HG03575 (cell line): Measurements from ENCODE around the gene GAS7.

Experiments
- ATAC-seq: cut with Tn5 transposase; IDR thresholded peaks from one replicate; pipeline ENCODE4 v1.9.1; 2021; ENCODE audit not compliant: unreplicated experiment, insufficient number of reproducible peaks, low FRiP score; ENCODE audit errors: extremely low read depth

The GAS7 gene

GRCh38 chr17:10177131-10177912 is 21.1 kb downstream of the GAS7 start:
- no peak for ATAC-seq

- no peak for ATAC-seq
Observed at GRCh38 chr17:10173913-10174312, 24.5 kb downstream of the GAS7 start.

- no peak for ATAC-seq
Observed at GRCh38 chr17:10172778-10173177, 25.6 kb downstream of the GAS7 start.

DNA sequence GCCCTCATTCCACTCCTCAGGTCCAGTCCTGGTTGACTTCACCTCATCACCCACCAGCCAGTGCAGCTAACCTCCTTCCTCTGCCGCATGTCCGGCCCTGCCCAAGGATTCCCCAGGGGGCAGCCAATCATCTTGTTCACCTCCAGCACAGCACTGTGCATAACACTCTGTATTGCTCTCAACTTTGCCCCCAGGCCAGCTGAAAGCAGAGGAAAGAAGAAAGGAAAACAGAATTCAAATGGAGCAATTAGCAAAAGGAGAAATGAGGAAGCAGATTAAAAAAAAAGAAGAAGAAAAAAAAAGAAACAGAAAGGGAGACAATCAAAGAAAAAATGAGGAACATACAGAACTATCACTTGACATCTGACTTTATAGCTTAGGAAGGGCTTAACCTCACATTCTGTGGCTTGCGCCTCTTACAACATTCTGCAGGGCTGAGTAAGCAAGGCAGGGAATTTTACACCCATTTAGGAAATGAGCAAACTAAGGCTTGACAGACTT is 26.1 kb downstream of the GAS7 start:
- ATAC-seq, result no peak

GRCh38 chr17:10171581-10171981 is 26.8 kb downstream of the GAS7 start:
- no peak for ATAC-seq

DNA sequence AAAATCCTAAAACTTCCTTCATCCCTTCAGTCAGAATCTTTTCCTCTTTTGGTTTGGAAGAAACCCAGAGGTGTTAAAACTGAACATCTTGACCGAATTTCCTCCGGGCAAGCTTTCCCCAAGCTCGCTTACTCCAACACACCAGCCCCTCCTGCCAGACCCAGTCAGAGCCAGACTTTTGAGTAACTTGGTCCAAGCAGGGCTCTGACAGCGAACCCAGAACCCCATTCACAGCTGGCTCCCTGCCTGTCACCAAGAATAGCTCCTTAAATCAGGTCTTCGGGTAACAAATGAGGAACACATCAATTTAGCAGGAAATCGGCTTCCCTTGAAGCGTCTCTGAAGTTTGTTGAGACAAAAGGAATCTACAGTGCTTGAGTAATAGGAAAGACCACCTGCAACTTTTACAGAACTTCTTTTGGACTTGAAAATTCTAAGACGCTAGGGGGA is 27.3 kb downstream of the GAS7 start:
- ATAC-seq, result no peak

DNA sequence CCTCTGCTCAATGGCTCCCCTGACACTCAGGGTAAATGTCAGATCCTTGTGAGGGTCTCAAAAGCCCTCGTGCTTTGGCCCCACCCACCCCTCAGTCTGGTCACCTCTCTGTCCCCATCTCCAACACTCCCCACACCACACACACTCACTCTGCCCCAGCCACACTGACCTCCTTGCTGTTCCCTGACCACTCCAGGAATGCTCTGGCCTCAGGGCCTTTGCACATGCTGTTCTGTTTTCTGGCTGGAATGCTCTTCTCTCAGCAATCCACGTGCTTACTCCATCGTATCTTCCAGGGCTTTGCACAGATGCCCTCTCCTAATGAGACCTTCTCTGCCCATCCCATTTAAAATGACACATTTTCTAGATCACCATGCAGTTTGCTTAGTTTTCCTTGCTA is 28.2 kb downstream of the GAS7 start:
- no peak for ATAC-seq

- ATAC-seq, result no peak
Observed at GRCh38 chr17:10169290-10169689, 29.1 kb downstream of the GAS7 start.

DNA sequence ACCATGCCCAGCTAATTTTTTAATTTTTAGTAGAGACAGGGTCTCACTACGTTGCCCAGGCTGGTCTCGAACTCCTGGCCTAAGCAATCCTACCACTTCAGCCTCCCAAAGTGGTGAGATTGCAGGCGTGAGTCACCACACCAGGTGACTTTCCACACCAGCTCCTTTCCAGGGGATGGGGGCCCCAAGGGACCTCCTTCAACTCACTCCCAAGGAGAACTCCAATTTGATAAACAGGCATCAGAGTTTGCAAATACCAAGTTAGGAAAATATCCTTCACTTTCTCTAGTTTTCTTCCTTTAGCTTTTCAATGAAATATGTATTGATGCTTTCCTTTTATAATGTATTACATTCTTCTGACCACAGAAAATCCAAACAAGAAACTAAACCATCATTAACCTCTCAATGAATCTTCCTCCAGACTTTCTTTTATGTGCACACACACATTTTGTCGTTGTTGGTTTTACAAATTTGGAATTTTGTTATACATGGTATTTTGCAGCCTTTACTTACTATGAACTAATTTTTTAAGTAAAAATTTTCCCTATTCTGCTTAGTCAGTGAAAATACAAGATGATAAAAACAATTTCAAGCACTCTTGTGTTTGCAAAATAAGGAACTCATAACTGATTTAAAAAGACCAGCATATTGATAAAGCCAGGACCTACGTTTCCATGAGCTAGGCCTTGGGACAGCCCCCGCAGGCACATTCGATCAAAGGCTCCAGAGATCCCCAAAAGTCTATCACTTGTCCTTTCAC is 32.0 kb downstream of the GAS7 start:
- ATAC-seq, result no peak

DNA sequence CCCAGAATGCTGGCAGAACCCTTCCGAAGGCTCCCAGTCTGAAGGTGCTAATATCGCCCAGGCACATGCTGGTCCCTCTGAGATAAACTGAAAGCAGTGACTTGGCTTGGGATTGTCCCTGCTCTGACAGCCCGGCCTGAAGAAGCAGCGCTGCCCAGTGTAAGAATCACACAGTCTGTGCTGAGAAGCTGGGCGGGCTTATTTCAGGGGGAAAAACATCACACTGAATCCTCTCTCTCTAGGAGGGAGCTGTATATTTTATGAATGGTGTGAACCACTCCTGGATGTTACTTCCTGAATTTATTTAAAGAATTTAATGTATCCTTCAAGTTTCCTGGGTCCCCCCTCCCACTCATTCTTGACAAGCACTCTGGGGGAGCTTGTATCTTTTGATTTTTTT is 36.3 kb downstream of the GAS7 start:
- ATAC-seq, result no peak

- no peak for ATAC-seq
Observed at GRCh38 chr17:10161386-10161785, 37.0 kb downstream of the GAS7 start.

- no peak for ATAC-seq
Observed at GRCh38 chr17:10156948-10157607, 41.3 kb downstream of the GAS7 start.

DNA sequence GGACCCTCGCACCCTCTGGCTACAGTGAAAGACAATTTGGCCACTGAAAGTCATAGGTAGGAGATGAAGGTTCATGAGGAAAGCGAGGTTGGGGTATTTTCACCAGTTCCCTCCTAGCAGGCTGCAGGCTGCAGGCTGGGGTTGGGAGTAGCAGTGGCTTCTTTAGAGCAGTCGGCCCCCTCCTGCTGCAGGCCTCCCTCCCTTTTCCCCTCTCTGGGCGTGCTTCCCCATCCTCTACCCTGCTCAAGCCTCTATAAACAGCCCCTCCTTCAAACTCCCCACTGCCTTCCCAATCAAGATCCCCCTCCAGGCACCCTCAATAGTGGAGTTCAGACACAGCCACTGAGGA is 41.8 kb downstream of the GAS7 start:
- ATAC-seq, result no peak

GRCh38 chr17:10156077-10156435 is 42.4 kb downstream of the GAS7 start:
- ATAC-seq, result no peak

- no peak for ATAC-seq
Observed at GRCh38 chr17:10155371-10156076, 42.9 kb downstream of the GAS7 start.

- ATAC-seq, result no peak
Observed at GRCh38 chr17:10151667-10152496, 46.5 kb downstream of the GAS7 start.

- ATAC-seq, result no peak
Observed at GRCh38 chr17:10149573-10150399, 48.6 kb downstream of the GAS7 start.
